ENCODE measurements around the gene HK1.

DNA sequence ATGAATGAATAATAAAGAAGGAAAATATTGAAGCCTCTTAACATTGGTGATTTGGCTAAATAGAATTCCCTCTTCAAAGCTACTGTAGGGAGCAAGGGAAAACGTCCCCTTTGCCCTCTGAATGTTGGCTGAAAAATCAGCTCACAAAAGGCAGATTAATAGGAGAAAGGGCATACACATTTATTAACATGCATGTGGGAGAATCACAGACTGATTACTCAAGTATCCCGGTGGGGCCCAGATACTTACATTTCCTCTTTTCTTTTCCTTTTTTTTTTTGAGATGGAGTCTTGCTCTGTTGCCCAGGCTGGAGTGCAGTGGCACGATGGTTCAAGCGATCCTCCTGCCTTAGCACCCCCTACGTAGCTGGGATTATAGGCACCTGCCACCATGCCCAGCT is 68.5 kb downstream of the HK1 start:
- TF ChIP-seq, protein P1, sequence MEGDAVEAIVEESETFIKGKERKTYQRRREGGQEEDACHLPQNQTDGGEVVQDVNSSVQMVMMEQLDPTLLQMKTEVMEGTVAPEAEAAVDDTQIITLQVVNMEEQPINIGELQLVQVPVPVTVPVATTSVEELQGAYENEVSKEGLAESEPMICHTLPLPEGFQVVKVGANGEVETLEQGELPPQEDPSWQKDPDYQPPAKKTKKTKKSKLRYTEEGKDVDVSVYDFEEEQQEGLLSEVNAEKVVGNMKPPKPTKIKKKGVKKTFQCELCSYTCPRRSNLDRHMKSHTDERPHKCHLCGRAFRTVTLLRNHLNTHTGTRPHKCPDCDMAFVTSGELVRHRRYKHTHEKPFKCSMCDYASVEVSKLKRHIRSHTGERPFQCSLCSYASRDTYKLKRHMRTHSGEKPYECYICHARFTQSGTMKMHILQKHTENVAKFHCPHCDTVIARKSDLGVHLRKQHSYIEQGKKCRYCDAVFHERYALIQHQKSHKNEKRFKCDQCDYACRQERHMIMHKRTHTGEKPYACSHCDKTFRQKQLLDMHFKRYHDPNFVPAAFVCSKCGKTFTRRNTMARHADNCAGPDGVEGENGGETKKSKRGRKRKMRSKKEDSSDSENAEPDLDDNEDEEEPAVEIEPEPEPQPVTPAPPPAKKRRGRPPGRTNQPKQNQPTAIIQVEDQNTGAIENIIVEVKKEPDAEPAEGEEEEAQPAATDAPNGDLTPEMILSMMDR (IDR thresholded peaks at IDR 0.05; ENCODE audit: low read depth, low read length) = no peak
- TF ChIP-seq POLR2A (IDR thresholded peaks at IDR 0.05; ENCODE audit: extremely low read depth, insufficient read length) (no peak), MYC (IDR thresholded peaks at IDR 0.05; ENCODE audit: low read depth, low read length) (no peak)
- TF ChIP-seq, protein P2, sequence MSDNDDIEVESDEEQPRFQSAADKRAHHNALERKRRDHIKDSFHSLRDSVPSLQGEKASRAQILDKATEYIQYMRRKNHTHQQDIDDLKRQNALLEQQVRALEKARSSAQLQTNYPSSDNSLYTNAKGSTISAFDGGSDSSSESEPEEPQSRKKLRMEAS (IDR thresholded peaks at IDR 0.05; ENCODE audit: low read depth, low read length) = no peak

All from NB4 (cell line).